ENCODE data around the gene HJURP.

The HJURP gene

GRCh38 chr2:233835230-233836186 is 18.8 kb downstream of the HJURP start:
- H3K4me3 ChIP-seq (ENCODE audit: low read depth, low read length) = no peak overlapping the region
- no peak for TF ChIP-seq CTCF (IDR thresholded peaks at IDR 0.05; ENCODE audit: low read depth, low read length)

GRCh38 chr2:233833345-233833744 is 21.0 kb downstream of the HJURP start:
- no peak for TF ChIP-seq CTCF (IDR thresholded peaks at IDR 0.05; ENCODE audit: low read depth, low read length)
- no peak overlapping the region for H3K4me3 ChIP-seq (ENCODE audit: low read depth, low read length)

- TF ChIP-seq CTCF (IDR thresholded peaks at IDR 0.05; ENCODE audit: low read depth, low read length) = no peak
- H3K4me3 ChIP-seq (ENCODE audit: low read depth, low read length) = no peak overlapping the region
Measured at GRCh38 chr2:233832869-233833311, 21.4 kb downstream of the HJURP start.

DNA sequence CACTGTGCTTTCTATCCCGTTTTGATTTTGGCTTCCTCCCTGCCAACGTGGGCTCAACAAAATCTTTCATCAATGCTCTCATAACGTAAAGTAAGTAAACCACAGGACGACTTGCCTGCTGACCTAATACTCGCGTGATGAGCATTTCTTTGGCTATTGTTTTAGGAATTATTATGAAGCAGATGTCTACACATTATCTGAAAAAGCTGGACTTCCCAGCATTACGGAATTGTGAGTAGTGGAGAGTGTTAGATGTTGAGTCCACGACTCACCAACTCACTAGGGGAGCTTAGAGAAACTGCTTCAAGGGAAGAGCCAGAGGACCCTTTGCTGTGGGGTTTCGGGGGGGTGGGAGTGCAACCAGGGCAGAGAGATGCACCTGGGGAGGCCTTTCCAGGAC is 21.9 kb downstream of the HJURP start:
- H3K4me3 ChIP-seq (ENCODE audit: low read depth, low read length) = no peak overlapping the region
- no peak for TF ChIP-seq CTCF (IDR thresholded peaks at IDR 0.05; ENCODE audit: low read depth, low read length)

GRCh38 chr2:233831861-233832260 is 22.5 kb downstream of the HJURP start:
- TF ChIP-seq CTCF (IDR thresholded peaks at IDR 0.05; ENCODE audit: low read depth, low read length) = no peak
- no peak overlapping the region for H3K4me3 ChIP-seq (ENCODE audit: low read depth, low read length)

DNA sequence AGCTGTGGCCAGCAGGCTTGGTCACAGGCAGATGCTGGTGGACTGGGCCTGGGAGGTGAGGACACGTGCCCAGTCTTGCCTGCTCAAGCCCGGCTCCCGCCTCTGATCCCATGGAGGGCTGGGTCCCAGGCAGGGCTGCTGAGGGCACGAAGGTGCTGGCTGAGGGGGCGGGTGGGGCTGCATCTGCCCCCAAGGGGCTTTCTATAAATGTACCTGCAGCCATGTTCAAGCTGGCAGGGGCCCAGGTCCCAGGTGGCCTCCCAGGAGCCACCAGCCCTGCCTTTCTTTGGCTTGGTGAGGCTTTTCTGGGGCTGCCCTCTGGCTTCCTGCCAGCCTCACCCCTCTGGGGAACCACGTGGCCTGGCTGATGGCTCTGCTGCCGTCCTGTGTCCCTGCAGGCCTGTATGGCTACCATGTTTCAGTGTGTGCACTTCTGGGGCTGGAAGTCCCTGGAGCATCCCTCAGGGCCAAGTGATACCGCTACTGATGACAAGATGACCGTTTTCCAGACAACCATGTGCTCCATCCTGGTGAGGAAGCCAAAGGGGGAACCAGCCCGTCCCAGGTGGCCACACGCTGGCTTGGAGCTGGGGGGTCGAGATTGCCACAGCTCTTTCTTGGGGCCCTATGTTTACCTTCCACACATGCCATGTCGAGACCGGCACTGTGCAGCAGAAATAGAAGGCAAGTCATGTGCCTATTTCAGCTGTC is 23.2 kb downstream of the HJURP start:
- no peak overlapping the region for H3K4me3 ChIP-seq (ENCODE audit: low read depth, low read length)
- TF ChIP-seq CTCF (IDR thresholded peaks at IDR 0.05; ENCODE audit: low read depth, low read length) = no peak
